ENCODE results near the gene NRBP1.

NRBP1 gene

GRCh38 chr2:27398962-27399361 lies 29.5 kb upstream of the NRBP1 start:
- Histone ChIP-seq H3K27me3 (ENCODE audit: control insufficient read depth, insufficient read depth, low read length, poor library complexity, severe bottlenecking) (no peaks in the 10 kb centered on the region), H3K4me3 (ENCODE audit: insufficient read depth, low read depth, low read length) (no peak overlapping the region), H3K9me3 (ENCODE audit: control insufficient read depth, low read length) (no peaks in the 10 kb centered on the region), H3K27ac (ENCODE audit: insufficient read depth, low read depth, low read length, poor library complexity, severe bottlenecking) (no peak overlapping the region), H3K36me3 (ENCODE audit: control insufficient read depth, insufficient read depth, low read length) (no peaks in the 10 kb centered on the region), H3K4me1 (ENCODE audit: control insufficient read depth, insufficient read depth, low read length) (no peaks in the 10 kb centered on the region)
- WGBS, 2 experiments: 92 to 95% methylated on average over 5 of the region's 5 CpGs

- H3K9me3 ChIP-seq (ENCODE audit: control insufficient read depth, low read length): no peaks in the 10 kb centered on the region
- H3K36me3 ChIP-seq (ENCODE audit: control insufficient read depth, insufficient read depth, low read length): peaks cover 4% of the 10 kb centered on the region
- H3K27me3 ChIP-seq (ENCODE audit: control insufficient read depth, insufficient read depth, low read length, poor library complexity, severe bottlenecking): no peaks in the 10 kb centered on the region
- no peak overlapping the region for H3K27ac ChIP-seq (ENCODE audit: insufficient read depth, low read depth, low read length, poor library complexity, severe bottlenecking)
- H3K4me1 ChIP-seq (ENCODE audit: control insufficient read depth, insufficient read depth, low read length): no peaks in the 10 kb centered on the region
- 94 to 98% methylated on average over 2 of the region's 2 CpGs for WGBS, 2 experiments
- no peak overlapping the region for H3K4me3 ChIP-seq (ENCODE audit: insufficient read depth, low read depth, low read length)
These were observed 27.9 kb upstream of the NRBP1 start for GRCh38 chr2:27400348-27401135.

GRCh38 chr2:27407798-27408491 lies 20.5 kb upstream of the NRBP1 start:
- Histone ChIP-seq H3K4me3 (ENCODE audit: insufficient read depth, low read depth, low read length) (peak overlapping the region; percentile 94), H3K27ac (ENCODE audit: insufficient read depth, low read depth, low read length, poor library complexity, severe bottlenecking) (no peak overlapping the region), H3K4me1 (ENCODE audit: control insufficient read depth, insufficient read depth, low read length) (no peaks in the 10 kb centered on the region), H3K9me3 (ENCODE audit: control insufficient read depth, low read length) (no peaks in the 10 kb centered on the region), H3K36me3 (ENCODE audit: control insufficient read depth, insufficient read depth, low read length) (peaks cover 4% of the 10 kb centered on the region), H3K27me3 (ENCODE audit: control insufficient read depth, insufficient read depth, low read length, poor library complexity, severe bottlenecking) (no peaks in the 10 kb centered on the region)
- 57% methylated on average over 16 of the region's 16 CpGs for WGBS, 2 experiments

- no peaks in the 10 kb centered on the region for H3K4me1 ChIP-seq (ENCODE audit: control insufficient read depth, insufficient read depth, low read length)
- H3K9me3 ChIP-seq (ENCODE audit: control insufficient read depth, low read length): no peaks in the 10 kb centered on the region
- 0 to 1% methylated on average over 33 of the region's 33 CpGs for WGBS, 2 experiments
- peak overlapping the region; percentile 58 for H3K27ac ChIP-seq (ENCODE audit: insufficient read depth, low read depth, low read length, poor library complexity, severe bottlenecking)
- peaks cover 4% of the 10 kb centered on the region for H3K36me3 ChIP-seq (ENCODE audit: control insufficient read depth, insufficient read depth, low read length)
- peak overlapping the region; percentile 94 for H3K4me3 ChIP-seq (ENCODE audit: insufficient read depth, low read depth, low read length)
- no peaks in the 10 kb centered on the region for H3K27me3 ChIP-seq (ENCODE audit: control insufficient read depth, insufficient read depth, low read length, poor library complexity, severe bottlenecking)
These were observed 19.7 kb upstream of the NRBP1 start for GRCh38 chr2:27408601-27409320.

- Histone ChIP-seq H3K27me3 (ENCODE audit: control insufficient read depth, insufficient read depth, low read length, poor library complexity, severe bottlenecking) (no peaks in the 10 kb centered on the region), H3K36me3 (ENCODE audit: control insufficient read depth, insufficient read depth, low read length) (peaks cover 4% of the 10 kb centered on the region), H3K9me3 (ENCODE audit: control insufficient read depth, low read length) (no peaks in the 10 kb centered on the region), H3K4me3 (ENCODE audit: insufficient read depth, low read depth, low read length) (peak within 1 kb of the TSS; percentile 94), H3K27ac (ENCODE audit: insufficient read depth, low read depth, low read length, poor library complexity, severe bottlenecking) (peak within 1 kb of the TSS; percentile 58), H3K4me1 (ENCODE audit: control insufficient read depth, insufficient read depth, low read length) (no peaks in the 10 kb centered on the region)
- 4 to 5% methylated on average over 82 of the region's 82 CpGs for WGBS, 2 experiments
These were observed 18.9 kb upstream of the NRBP1 start, which contains the start of gene PPM1G for GRCh38 chr2:27409321-27410073. TSS of gene PPM1G (minus strand) at chr2:27409591. CDS start at chr2:27409422, 169 bp downstream.

GRCh38 chr2:27412419-27413152 lies 15.8 kb upstream of the NRBP1 start:
- no peaks in the 10 kb centered on the region for H3K4me1 ChIP-seq (ENCODE audit: control insufficient read depth, insufficient read depth, low read length)
- no peak overlapping the region for H3K27ac ChIP-seq (ENCODE audit: insufficient read depth, low read depth, low read length, poor library complexity, severe bottlenecking)
- H3K27me3 ChIP-seq (ENCODE audit: control insufficient read depth, insufficient read depth, low read length, poor library complexity, severe bottlenecking): no peaks in the 10 kb centered on the region
- H3K9me3 ChIP-seq (ENCODE audit: control insufficient read depth, low read length): no peaks in the 10 kb centered on the region
- no peaks in the 10 kb centered on the region for H3K36me3 ChIP-seq (ENCODE audit: control insufficient read depth, insufficient read depth, low read length)
- no peak overlapping the region for H3K4me3 ChIP-seq (ENCODE audit: insufficient read depth, low read depth, low read length)
- 90 to 92% methylated on average over 7 of the region's 9 CpGs for WGBS, 2 experiments

GRCh38 chr2:27416151-27416550 lies 12.3 kb upstream of the NRBP1 start:
- 90 to 91% methylated on average over 6 of the region's 6 CpGs for WGBS, 2 experiments
- H3K27me3 ChIP-seq (ENCODE audit: control insufficient read depth, insufficient read depth, low read length, poor library complexity, severe bottlenecking): no peaks in the 10 kb centered on the region
- no peak overlapping the region for H3K4me3 ChIP-seq (ENCODE audit: insufficient read depth, low read depth, low read length)
- no peaks in the 10 kb centered on the region for H3K36me3 ChIP-seq (ENCODE audit: control insufficient read depth, insufficient read depth, low read length)
- no peaks in the 10 kb centered on the region for H3K9me3 ChIP-seq (ENCODE audit: control insufficient read depth, low read length)
- no peak overlapping the region for H3K27ac ChIP-seq (ENCODE audit: insufficient read depth, low read depth, low read length, poor library complexity, severe bottlenecking)
- H3K4me1 ChIP-seq (ENCODE audit: control insufficient read depth, insufficient read depth, low read length): no peaks in the 10 kb centered on the region

GRCh38 chr2:27420996-27421395 lies 7.4 kb upstream of the NRBP1 start:
- Histone ChIP-seq H3K9me3 (ENCODE audit: control insufficient read depth, low read length) (no peaks in the 10 kb centered on the region), H3K4me1 (ENCODE audit: control insufficient read depth, insufficient read depth, low read length) (no peaks in the 10 kb centered on the region), H3K4me3 (ENCODE audit: insufficient read depth, low read depth, low read length) (no peak overlapping the region), H3K27ac (ENCODE audit: insufficient read depth, low read depth, low read length, poor library complexity, severe bottlenecking) (no peak overlapping the region), H3K27me3 (ENCODE audit: control insufficient read depth, insufficient read depth, low read length, poor library complexity, severe bottlenecking) (no peaks in the 10 kb centered on the region), H3K36me3 (ENCODE audit: control insufficient read depth, insufficient read depth, low read length) (no peaks in the 10 kb centered on the region)

- no peak overlapping the region for H3K27ac ChIP-seq (ENCODE audit: insufficient read depth, low read depth, low read length, poor library complexity, severe bottlenecking)
- no peak overlapping the region for H3K4me3 ChIP-seq (ENCODE audit: insufficient read depth, low read depth, low read length)
- no peaks in the 10 kb centered on the region for H3K27me3 ChIP-seq (ENCODE audit: control insufficient read depth, insufficient read depth, low read length, poor library complexity, severe bottlenecking)
- WGBS, 2 experiments: 85 to 94% methylated on average over 4 of the region's 4 CpGs
- no peaks in the 10 kb centered on the region for H3K9me3 ChIP-seq (ENCODE audit: control insufficient read depth, low read length)
- H3K4me1 ChIP-seq (ENCODE audit: control insufficient read depth, insufficient read depth, low read length): no peaks in the 10 kb centered on the region
- H3K36me3 ChIP-seq (ENCODE audit: control insufficient read depth, insufficient read depth, low read length): no peaks in the 10 kb centered on the region
These were observed 6.7 kb upstream of the NRBP1 start for GRCh38 chr2:27421660-27422250.
